Peyer's patch (tissue), 4 donors: ENCODE data around the gene POU2F2. TPM values are rescaled to one million over a fixed set of nuclear protein-coding genes. Genes with fewer than 3 reads are reported as not detected.
A peak's percentile ranks its signal among the peaks of the same experiment; 100 is the strongest.

Source experiments
- DNase-seq, 3 donors: peaks; one replicate each; pipeline ENCODE4 v3.0.0-alpha.2; 2017 to 2019
- H3K27ac ChIP-seq, 4 donors: fragments of 200-600 bp; sonication (generic); one replicate each; pipeline ENCODE4 v1.5.1; 2016 to 2019
- H3K27me3 ChIP-seq, 2 donors: fragments of 200-600 bp; sonication (generic); one replicate each; pipeline ENCODE4 v1.5.1; 2019
- H3K36me3 ChIP-seq, 3 donors: fragments of 200-600 bp; sonication (generic); one replicate each; pipeline ENCODE4 v1.5.1; 2016 to 2019
- H3K4me1 ChIP-seq, 4 donors: fragments of 200-600 bp; sonication (generic); one replicate each; pipeline ENCODE4 v1.5.1; 2016 to 2019
- H3K4me3 ChIP-seq, 4 donors: fragments of 200-600 bp; sonication (generic); 1 replicate in 3 of 4; 2 replicates in 1 of 4; pipeline ENCODE4 v1.5.1; 2016 to 2019; ENCODE audit warnings: mild to moderate bottlenecking in 1 of 4
- H3K9me3 ChIP-seq, 4 donors: fragments of 200-600 bp; sonication (generic); one replicate each; pipeline ENCODE4 v1.5.1; 2016 to 2019; ENCODE audit warnings: mild to moderate bottlenecking in 1 of 4
- CTCF ChIP-seq, 6 experiments: fragments of 450-650 bp in 4 of 6; fragments of 200-600 bp in 2 of 6; sonication (generic) in 1 of 6; IDR thresholded peaks; one replicate each; pipeline ENCODE4 v1.5.1; 2017 to 2019; ENCODE audit warnings: antibody characterized with exemption in 6 of 6, mild to moderate bottlenecking in 3 of 6, moderate library complexity in 1 of 6
- POLR2A ChIP-seq, 2 donors: fragments of 450-650 bp; IDR thresholded peaks; one replicate each; pipeline ENCODE4 v1.5.1; 2017; ENCODE audit warnings: antibody characterized with exemption in 2 of 2, mild to moderate bottlenecking in 2 of 2, moderate library complexity in 2 of 2
- total RNA-seq, 4 donors: library from RNA; depleted of rRNA; stranded (reverse); fragments of >200 nt; gene quantifications; one replicate each; pipeline ENCODE4 v1.1.0, GENCODE V29; 2016

The POU2F2 gene
- total RNA-seq, 4 donors from 2014 or later: 0.88 to 30.5 (median 3.2) TPM

GRCh38 chr19:42116308-42117075 is 15.8 kb downstream of the POU2F2 start:
- no peaks in the 10 kb centered on the region for H3K36me3 ChIP-seq
- H3K27ac ChIP-seq: peak overlapping the region in 2 of 4 donors; percentile 57 to 83
- H3K4me1 ChIP-seq: peaks cover 0 to 33% (median 6%) of the 10 kb centered on the region in 4 donors
- H3K27me3 ChIP-seq: no peaks in the 10 kb centered on the region
- no peak overlapping the region for H3K4me3 ChIP-seq
- TF ChIP-seq CTCF (IDR thresholded peaks at IDR 0.05): no peak
- TF ChIP-seq POLR2A (IDR thresholded peaks at IDR 0.05): no peak
- no peak for DNase-seq
- no peaks in the 10 kb centered on the region for H3K9me3 ChIP-seq

DNA sequence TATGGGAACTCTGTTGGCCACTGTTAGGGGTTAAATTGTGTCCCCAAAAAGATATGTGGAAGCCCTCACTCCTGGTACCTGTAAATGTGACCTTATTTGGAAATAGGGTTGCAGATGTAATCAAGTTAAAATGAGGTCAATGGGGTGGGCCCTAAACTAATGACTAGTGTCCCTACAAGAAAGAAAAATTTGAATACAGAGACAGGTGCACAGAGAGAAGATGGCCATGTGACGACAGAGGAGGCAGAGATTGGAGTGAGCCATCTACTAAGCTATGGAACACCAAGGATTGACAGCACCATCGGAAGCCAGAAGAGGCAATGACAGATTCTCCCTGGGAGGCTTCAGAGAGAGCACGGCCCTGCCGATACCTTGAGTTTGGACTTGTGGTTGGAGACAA is 16.5 kb downstream of the POU2F2 start:
- no peak for DNase-seq
- TF ChIP-seq CTCF (IDR thresholded peaks at IDR 0.05) (no peak), POLR2A (IDR thresholded peaks at IDR 0.05) (no peak)
- Histone ChIP-seq H3K4me3 (no peak overlapping the region), H3K9me3 (no peaks in the 10 kb centered on the region), H3K36me3 (no peaks in the 10 kb centered on the region), H3K4me1 (peaks cover 0 to 27% (median 3%) of the 10 kb centered on the region in 4 donors), H3K27me3 (no peaks in the 10 kb centered on the region), H3K27ac (peak overlapping the region in 2 of 4 donors; percentile 57 to 83)

DNA sequence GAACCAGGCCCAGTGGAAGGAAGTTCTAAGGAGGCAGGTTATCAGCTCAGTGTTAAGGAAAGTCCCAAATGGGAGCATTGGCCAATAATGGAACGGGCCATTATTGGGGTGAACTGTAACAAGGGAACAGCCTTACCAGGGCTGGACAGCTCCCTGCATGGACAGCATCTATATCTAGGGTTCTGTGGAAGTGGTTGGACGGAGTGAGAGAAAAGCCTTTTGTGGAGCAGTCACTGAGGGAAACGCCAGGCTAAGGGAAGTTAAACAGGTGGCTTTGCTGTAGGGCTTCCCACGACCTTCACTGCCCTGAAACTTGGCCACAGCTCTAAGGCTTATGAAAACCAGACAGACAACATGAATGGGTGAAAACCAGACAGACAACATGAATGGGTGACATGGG is 17.0 kb downstream of the POU2F2 start:
- Histone ChIP-seq H3K27me3 (no peaks in the 10 kb centered on the region), H3K9me3 (no peaks in the 10 kb centered on the region), H3K4me3 (no peak overlapping the region), H3K36me3 (no peaks in the 10 kb centered on the region), H3K27ac (peak overlapping the region in 2 of 4 donors; percentile 57 to 83), H3K4me1 (peaks cover 0 to 27% (median 3%) of the 10 kb centered on the region in 4 donors)
- TF ChIP-seq CTCF (IDR thresholded peaks at IDR 0.05) (no peak), POLR2A (IDR thresholded peaks at IDR 0.05) (no peak)
- no peak for DNase-seq

DNA sequence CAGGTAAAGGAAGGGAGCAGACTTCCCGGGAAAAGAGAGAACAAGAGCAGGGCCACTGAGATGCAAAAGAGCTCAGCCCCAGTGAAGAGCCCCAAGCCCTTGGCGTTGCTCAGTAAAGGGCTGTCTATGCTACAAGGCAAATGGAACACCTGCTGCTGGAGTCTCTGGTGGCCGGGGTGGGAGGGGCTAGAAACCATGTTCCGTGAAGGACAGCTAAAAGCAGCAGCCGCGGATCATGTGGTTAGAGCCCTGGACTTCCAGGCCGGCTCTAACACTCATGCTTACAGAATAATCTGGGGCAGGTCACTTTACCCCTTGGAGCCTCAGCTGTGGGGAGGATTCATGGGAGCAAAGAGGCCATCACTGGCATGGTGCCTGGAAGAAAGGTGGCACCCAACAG is 17.8 kb downstream of the POU2F2 start:
- peaks cover 0 to 27% (median 3%) of the 10 kb centered on the region in 4 donors for H3K4me1 ChIP-seq
- no peak for TF ChIP-seq POLR2A (IDR thresholded peaks at IDR 0.05)
- no peak for TF ChIP-seq CTCF (IDR thresholded peaks at IDR 0.05)
- H3K4me3 ChIP-seq: peak overlapping the region in 1 of 4 donors; percentile 18
- DNase-seq: peak in 2 of 3 donors; percentile 90 to 92
- peak overlapping the region in 3 of 4 donors; percentile 46 to 83 (median 57) for H3K27ac ChIP-seq
- H3K27me3 ChIP-seq: no peaks in the 10 kb centered on the region
- H3K36me3 ChIP-seq: no peaks in the 10 kb centered on the region
- H3K9me3 ChIP-seq: no peaks in the 10 kb centered on the region

DNA sequence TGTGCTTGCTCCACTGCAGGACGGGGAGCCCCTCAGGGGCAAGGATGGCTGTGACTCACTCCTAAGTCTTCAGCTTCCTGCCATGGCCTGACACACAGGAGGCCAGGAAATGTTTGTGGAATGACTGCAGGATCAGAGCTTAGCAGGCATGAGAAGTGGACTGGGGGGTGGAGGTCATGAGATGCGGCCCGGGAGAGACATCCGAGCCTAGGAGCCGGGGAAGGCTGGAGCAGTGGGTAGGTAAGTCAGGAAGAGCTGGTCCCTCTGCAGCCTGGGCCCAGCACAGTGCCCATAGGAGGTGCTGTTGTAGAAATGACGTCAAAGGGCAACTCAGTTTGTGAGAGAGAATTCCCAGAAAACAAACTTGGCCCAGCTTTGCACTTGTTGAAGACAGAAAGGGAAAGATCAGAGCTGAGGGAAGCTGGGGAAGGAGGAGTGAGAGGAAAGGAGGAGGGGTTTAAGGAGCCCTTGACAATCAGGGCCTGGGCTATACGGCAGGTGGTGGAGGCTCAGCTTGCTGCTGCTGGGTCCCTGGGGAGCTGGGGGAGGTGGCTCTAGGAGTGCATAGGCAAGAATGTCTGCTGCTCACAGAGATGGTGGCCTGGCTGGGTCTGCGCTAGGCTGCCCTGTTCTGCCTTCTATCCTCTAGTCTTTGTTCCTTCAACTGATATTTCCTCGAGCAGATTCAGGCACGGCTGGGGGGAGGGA is 18.5 kb downstream of the POU2F2 start:
- H3K4me3 ChIP-seq: peak overlapping the region in 1 of 4 donors; percentile 18
- H3K27me3 ChIP-seq: no peaks in the 10 kb centered on the region
- peak in 2 of 3 donors; percentile 77 to 78 for DNase-seq
- TF ChIP-seq CTCF (IDR thresholded peaks at IDR 0.05) (no peak), POLR2A (IDR thresholded peaks at IDR 0.05) (no peak)
- H3K9me3 ChIP-seq: no peaks in the 10 kb centered on the region
- H3K27ac ChIP-seq: peak overlapping the region in 3 of 4 donors; percentile 46 to 83 (median 57)
- no peaks in the 10 kb centered on the region for H3K36me3 ChIP-seq
- peaks cover 0 to 32% (median 3%) of the 10 kb centered on the region in 4 donors for H3K4me1 ChIP-seq
